Measurements from ENCODE around the gene TMPRSS3. TPM values are rescaled to one million over a fixed set of nuclear protein-coding genes. Genes with fewer than 3 reads are reported as not detected.

TMPRSS3 gene
- total and polyA plus RNA-seq, 3 donors from 2014 or later, result 0.40 to 0.56 TPM; not detected in 1

DNA sequence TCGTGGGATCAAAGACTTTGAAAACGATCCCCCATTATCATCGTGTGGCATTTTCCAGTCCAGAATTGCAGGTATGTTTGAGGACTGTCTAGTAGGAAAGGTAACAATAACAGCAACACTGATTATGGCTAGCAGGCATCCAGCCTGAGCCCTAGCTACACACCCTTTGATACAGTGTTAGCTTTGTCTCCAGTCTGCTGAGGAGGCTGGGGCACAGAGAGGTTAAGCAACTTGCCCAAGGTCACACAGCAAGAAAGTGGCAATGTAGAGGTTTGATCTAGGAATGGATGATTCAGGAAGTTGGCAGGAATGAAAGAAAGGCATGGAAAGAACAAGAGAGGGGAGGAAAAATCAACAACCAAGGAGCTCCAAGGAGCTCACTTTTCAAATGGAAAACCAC is 39.0 kb upstream of the TMPRSS3 start:
- 57 to 85% methylated on average over 3 of the region's 3 CpGs for WGBS, 2 donors
- Histone ChIP-seq H3K4me1 (no peaks in the 10 kb centered on the region), H3K9me3 (no peaks in the 10 kb centered on the region), H3K27ac (no peak overlapping the region), H3K4me3 (no peak overlapping the region), H3K36me3 (ENCODE audit: low read depth, missing control alignments) (no peaks in the 10 kb centered on the region), H3K27me3 (no peaks in the 10 kb centered on the region)
- no peak for TF ChIP-seq POLR2A (IDR thresholded peaks at IDR 0.05)
- TF ChIP-seq, protein P1, sequence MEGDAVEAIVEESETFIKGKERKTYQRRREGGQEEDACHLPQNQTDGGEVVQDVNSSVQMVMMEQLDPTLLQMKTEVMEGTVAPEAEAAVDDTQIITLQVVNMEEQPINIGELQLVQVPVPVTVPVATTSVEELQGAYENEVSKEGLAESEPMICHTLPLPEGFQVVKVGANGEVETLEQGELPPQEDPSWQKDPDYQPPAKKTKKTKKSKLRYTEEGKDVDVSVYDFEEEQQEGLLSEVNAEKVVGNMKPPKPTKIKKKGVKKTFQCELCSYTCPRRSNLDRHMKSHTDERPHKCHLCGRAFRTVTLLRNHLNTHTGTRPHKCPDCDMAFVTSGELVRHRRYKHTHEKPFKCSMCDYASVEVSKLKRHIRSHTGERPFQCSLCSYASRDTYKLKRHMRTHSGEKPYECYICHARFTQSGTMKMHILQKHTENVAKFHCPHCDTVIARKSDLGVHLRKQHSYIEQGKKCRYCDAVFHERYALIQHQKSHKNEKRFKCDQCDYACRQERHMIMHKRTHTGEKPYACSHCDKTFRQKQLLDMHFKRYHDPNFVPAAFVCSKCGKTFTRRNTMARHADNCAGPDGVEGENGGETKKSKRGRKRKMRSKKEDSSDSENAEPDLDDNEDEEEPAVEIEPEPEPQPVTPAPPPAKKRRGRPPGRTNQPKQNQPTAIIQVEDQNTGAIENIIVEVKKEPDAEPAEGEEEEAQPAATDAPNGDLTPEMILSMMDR (IDR thresholded peaks at IDR 0.05), result no peak
- intact Hi-C loops (cut with DNase I; ENCODE audit: low total_unique reads), result no loop called here
- no peak for DNase-seq

DNA sequence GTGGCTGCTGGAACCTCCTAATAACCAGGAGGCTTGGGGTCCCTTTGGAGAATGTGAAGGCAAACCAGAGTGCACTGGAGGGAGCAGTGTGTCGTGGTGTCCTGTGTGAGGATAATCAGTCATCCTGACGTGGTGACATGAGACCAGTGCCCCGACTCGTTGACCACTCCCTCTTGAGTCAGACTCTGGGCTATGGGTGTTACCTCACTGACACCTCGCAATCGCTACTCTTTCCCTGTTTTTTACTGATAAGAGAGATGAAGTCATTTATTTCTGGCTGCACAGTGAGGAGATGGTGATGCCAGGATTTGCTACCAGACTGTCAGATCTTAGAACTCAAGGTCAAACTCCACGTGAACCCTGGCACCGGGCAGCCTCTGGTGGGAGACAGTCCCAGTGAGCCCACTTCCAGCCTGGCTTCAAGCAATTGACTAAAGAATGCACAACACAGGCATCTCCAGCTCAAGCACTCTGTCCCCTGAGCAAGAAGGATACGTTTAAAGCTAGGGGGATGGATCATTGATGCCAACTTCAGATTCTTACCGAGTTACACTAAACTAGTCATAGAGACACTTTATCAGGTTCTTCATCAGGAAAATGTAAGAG is 38.2 kb upstream of the TMPRSS3 start:
- no peak for TF ChIP-seq POLR2A (IDR thresholded peaks at IDR 0.05)
- TF ChIP-seq, protein P1 (IDR thresholded peaks at IDR 0.05), result no peak
- intact Hi-C loops (cut with DNase I; ENCODE audit: low total_unique reads), result no loop called here
- H3K9me3 ChIP-seq, result no peaks in the 10 kb centered on the region

DNA sequence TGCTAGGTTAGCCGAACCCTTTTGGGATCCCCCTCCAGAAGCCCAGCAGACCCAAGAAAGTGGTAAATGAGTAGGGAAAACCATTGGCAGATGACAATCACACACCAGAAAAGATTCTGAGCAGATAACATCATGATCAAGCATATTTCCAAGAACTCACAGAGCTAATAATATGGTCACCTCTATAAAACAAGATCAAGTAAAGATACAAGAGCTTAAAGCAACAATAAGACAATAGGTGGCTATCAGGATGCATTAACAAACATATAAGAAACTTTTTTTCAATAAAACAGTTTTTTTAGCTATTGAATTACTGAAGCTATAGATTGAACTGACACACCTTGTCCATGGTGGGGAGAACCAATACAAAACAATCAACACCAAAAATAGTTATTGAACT is 36.8 kb upstream of the TMPRSS3 start:
- Histone ChIP-seq H3K4me1 (no peaks in the 10 kb centered on the region), H3K9me3 (no peaks in the 10 kb centered on the region), H3K36me3 (ENCODE audit: low read depth, missing control alignments) (no peaks in the 10 kb centered on the region), H3K4me3 (no peak overlapping the region), H3K27ac (no peak overlapping the region), H3K27me3 (no peaks in the 10 kb centered on the region)
- DNase-seq, result no peak
- no peak for TF ChIP-seq POLR2A (IDR thresholded peaks at IDR 0.05)
- TF ChIP-seq, protein P1 (IDR thresholded peaks at IDR 0.05), result no peak
- intact Hi-C loops (cut with DNase I; ENCODE audit: low total_unique reads), result no loop called here
- 40 to 89% methylated on average over 1 of the region's 1 CpG for WGBS, 2 donors

More for the DNA sequence above, 38.2 kb upstream of the TMPRSS3 start:
- H3K36me3 ChIP-seq (ENCODE audit: low read depth, missing control alignments), result no peaks in the 10 kb centered on the region
- H3K4me1 ChIP-seq, result no peaks in the 10 kb centered on the region
- H3K27me3 ChIP-seq, result no peaks in the 10 kb centered on the region
- H3K4me3 ChIP-seq, result no peak overlapping the region
- WGBS, 2 donors, result 63 to 76% methylated on average over 9 to 10 of the region's 10 CpGs
- no peak overlapping the region for H3K27ac ChIP-seq
- DNase-seq, result no peak

DNA sequence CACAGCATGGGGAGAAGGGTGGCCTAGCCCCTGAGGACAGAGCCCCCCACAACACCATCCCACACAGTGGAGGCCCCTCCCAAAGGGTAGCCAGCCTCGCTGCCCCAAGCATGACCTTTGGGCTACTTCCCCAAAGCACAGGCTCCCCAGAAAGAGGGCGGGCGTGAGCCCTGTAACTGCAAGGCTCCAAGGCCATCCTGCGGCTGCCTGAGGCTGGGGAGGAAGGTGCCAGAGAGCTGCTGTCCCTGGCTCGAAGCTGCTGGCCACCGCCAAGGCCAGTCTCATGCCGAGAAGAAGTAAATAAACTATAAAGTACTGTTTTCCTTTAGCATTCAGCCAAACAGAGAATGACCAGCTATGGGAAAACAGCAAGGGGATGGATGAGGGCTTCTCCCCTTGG is 35.3 kb upstream of the TMPRSS3 start:
- Histone ChIP-seq H3K4me3 (no peak overlapping the region), H3K27me3 (no peaks in the 10 kb centered on the region), H3K36me3 (ENCODE audit: low read depth, missing control alignments) (no peaks in the 10 kb centered on the region), H3K27ac (no peak overlapping the region), H3K4me1 (no peaks in the 10 kb centered on the region), H3K9me3 (no peaks in the 10 kb centered on the region)
- DNase-seq, result no peak
- no peak for TF ChIP-seq POLR2A (IDR thresholded peaks at IDR 0.05)
- TF ChIP-seq, protein P1 (IDR thresholded peaks at IDR 0.05), result no peak
- 37 to 53% methylated on average over 7 of the region's 7 CpGs for WGBS, 2 donors
- intact Hi-C loops (cut with DNase I; ENCODE audit: low total_unique reads), result no loop called here

DNA sequence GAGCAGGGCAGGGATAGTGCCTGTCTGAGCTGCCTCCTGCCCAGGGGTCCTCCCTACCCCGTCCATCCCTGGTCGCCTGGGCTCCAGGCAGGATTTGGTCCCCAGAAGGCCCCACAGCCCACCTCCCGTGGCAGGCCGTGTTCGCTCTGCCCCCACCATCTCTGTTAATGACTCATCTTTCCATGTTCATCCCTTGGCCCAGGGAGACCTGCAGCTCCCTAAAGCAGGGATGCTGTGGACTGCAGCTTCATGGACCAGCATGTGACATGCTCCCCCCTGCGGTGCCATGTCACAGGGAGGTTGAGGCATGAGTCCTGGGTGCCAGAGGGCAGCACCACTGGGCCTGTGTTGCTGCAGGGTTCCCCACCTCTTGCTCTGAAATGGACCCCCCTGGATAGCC is 34.7 kb upstream of the TMPRSS3 start:
- TF ChIP-seq POLR2A (IDR thresholded peaks at IDR 0.05), result no peak
- TF ChIP-seq, protein P1 (IDR thresholded peaks at IDR 0.05), result no peak
- 87 to 88% methylated on average over 6 of the region's 6 CpGs for WGBS, 2 donors
- H3K4me1 ChIP-seq, result no peaks in the 10 kb centered on the region
- intact Hi-C loops (cut with DNase I; ENCODE audit: low total_unique reads), result no loop called here
- H3K27ac ChIP-seq, result no peak overlapping the region
- no peaks in the 10 kb centered on the region for H3K27me3 ChIP-seq
- H3K4me3 ChIP-seq, result no peak overlapping the region
- no peak for DNase-seq
- H3K9me3 ChIP-seq, result no peaks in the 10 kb centered on the region
- H3K36me3 ChIP-seq (ENCODE audit: low read depth, missing control alignments), result no peaks in the 10 kb centered on the region
